NK-92 (cell line): Measurements from ENCODE around the gene POLR1A.

ENCODE experiments used
- DNase-seq: peaks from one replicate; lab custom pipeline; 2025; ENCODE audit not compliant: unreplicated experiment; lab: John Stamatoyannopoulos, UW

The POLR1A gene

GRCh38 chr2:86023366-86023712 is 82.3 kb downstream of the POLR1A start:
- no peak for DNase-seq

DNA sequence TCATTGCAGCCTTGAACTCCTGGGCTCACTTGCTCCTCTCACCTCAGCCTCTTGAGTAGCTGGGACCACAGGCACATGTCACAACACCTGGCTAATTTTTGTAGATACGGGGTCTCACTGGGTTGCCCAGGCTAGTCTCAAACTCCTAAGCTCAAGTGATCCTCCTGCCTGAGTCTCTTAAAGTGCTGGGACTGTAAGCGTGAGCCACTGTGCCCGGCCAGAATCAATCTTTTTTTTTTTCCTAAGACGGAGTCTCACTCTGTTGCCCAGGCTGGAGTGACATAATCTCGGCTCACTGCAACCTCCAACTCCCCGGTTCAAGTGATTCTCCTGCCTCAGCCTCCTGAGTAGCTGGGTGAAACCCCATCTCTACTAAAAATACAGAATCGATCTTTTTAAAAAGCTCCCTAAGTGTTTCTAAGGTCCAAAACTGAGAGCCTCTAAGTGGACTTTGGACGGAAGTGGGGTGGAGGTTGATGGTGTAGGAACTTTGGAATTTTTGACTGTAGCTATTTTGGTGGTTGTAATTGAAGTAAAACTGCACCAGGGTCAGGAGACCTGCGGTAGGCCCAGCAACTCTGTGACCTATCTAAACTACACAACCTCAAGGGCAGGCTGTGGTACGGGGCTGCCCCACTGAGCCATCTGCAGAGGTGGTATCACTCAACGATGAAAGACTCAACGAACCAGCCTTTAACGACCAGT is 82.9 kb downstream of the POLR1A start:
- DNase-seq: no peak

DNA sequence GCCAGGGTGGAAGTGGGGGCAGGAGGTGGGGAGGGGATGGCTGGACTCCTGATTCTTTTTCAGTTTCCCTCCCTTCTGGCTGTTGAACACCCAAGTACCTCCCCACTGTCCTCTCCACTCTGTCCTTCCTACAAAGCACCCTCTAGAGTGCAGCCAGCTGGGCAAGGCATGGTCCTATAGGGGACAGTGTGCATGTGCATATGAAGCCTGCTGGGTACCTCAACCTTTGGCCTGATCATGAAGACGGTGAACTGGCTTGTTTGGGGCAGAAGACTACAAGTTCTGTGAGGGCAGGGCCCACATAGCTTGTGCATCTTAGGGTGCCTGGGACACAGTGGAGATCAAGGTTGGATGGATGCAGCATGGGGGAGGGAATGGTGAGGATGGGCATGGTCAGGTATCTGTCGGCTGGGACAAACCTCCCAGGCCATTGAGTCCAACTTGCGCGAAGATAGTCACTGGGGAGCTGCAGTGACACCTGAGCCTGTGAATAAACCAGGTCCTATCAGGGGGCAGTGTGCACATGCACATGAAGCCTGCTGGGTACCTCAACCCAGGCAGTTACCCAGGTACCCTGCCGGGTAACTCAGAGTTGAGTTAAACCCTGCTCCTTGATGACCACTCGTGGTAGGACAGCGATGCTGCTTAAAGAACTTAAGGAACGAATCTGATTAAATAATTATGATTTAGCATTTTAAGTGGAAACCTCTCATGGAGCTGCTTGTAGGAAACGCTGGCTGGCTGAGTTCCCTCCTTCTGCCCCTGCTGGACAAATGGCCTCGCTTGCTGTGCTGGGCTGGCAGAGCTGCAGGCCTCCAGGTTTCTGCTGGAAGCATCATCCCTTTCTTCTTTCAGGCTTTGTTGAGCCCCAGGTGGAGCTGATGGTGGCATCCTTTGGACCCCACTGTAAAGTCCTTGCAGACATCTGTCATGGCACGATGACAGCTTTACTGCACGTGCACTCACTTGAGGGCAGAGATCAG is 84.0 kb downstream of the POLR1A start:
- no peak for DNase-seq

DNA sequence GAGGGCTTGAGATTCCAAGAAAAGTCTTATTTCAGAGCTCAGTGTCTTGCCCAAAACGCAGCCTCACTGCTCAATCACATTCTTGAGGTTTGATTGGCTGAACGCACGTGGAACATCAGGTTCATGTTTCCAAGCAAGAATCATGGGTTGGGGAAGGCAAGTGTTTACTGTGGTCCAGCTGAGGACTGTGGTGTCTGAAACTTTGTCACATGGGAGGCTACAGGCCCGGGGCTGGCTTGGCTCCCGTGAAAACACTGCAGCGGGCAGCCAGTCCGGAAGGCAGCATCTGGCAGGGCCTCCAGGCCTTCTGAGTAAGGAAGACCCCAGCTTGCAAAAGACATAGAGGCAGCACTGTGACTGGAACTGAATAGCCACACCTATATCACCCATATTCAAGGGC is 84.7 kb downstream of the POLR1A start:
- no peak for DNase-seq

DNA sequence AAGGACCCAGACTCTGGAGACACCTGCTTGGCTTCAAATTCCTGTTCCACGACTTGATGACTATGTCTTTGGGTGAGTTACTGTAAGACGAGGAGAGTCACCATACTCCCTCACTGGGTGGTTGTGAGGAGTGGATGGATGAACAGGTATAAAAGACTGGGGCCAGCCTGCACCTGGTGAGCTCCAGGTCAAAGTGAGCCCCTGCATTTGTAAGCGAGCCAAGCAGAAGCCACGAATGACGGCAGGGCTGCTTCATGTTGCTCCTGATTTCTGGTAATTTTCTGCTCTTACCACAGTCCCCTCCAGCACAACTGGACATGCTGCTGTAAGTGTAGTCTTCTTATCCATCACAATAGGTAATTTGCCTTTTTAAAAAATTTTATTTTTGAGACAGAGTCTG is 86.6 kb downstream of the POLR1A start:
- DNase-seq: no peak

- no peak for DNase-seq
These were observed 87.5 kb downstream of the POLR1A start for GRCh38 chr2:86017901-86018896.

GRCh38 chr2:86016581-86016980 is 89.1 kb downstream of the POLR1A start:
- DNase-seq: no peak

- DNase-seq: no peak
These were observed 90.0 kb downstream of the POLR1A start for GRCh38 chr2:86015699-86016098.

- no peak for DNase-seq
These were observed 90.7 kb downstream of the POLR1A start for GRCh38 chr2:86015006-86015405.

- DNase-seq: no peak
These were observed 91.2 kb downstream of the POLR1A start for GRCh38 chr2:86014493-86014892.

DNA sequence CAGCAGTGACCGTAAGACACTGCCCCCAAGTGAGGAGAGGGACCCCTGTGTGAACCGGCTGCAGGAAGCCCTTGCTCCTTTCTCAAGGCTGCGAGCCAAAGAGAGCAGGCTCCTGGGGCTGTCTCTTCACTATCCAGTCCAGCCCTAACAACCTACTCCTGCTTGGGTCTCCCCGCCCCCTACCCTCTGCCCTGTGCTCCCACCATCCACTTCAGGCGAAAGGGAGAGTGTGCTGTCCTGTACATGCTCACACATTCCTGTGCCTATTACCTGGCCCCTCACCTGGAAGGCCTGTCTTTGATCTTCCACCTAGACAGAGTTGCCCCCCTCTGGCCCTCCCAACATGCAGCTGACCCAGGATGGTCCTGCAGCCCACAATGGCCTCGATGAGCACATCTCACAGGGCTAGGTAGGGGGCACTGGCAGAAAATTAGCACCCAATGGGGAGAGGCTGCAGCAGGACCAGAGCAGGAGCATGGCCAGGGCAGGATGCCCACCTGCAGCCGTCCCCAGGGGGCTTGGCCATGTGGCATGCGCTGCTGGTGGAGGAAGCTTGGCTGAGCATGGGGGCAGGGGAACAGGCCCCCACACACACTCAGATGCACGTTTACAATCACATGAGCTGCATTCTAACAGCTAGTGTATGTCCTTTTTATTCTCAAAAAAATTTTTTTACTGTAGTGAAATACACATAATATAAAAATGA is 93.5 kb downstream of the POLR1A start:
- DNase-seq: no peak

GRCh38 chr2:86011449-86011941 is 94.2 kb downstream of the POLR1A start:
- DNase-seq: no peak

DNA sequence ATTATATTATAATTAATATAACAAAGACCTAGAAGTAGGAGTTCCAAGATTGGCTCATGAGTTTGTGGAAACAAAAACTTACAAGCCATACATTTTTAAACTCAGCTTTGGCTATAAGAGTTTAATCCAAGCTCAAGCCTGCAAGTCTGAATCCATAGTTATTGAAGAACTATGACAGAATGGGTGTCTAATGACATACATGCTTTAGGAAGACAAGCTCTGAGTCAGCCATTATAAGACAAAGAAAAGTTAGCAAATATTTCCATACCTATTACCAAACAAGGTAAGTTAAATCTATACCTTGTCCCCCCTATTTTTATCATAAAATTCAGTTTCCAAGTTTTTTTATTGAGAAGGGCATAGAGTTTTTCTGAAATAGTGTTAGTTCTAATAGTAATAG is 95.6 kb downstream of the POLR1A start:
- no peak for DNase-seq

GRCh38 chr2:86006524-86006923 is 99.2 kb downstream of the POLR1A start:
- no peak for DNase-seq

- DNase-seq: no peak
These were observed 101.7 kb downstream of the POLR1A start for GRCh38 chr2:86003967-86004366.

DNA sequence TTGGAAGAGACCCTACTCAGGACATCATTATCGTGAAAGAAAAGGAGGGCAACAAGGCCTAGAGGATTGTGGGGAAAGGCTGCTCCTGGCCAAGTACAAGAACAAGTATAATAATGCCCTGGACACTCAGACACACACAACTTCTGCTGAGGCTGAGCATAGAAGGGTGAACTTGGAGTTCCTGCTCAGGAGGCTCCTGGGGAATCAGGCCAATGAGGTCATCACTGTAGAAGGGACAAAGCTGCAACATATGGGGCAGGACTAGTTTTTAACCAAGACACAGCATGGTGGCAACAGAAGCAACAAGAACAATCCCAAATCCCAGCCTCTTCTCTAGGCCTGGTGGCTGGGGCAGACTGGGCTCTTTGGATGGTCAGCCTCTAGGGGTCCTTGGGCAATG is 102.6 kb downstream of the POLR1A start:
- no peak for DNase-seq

- no peak for DNase-seq
These were observed 103.3 kb downstream of the POLR1A start for GRCh38 chr2:86002375-86002774.

DNA sequence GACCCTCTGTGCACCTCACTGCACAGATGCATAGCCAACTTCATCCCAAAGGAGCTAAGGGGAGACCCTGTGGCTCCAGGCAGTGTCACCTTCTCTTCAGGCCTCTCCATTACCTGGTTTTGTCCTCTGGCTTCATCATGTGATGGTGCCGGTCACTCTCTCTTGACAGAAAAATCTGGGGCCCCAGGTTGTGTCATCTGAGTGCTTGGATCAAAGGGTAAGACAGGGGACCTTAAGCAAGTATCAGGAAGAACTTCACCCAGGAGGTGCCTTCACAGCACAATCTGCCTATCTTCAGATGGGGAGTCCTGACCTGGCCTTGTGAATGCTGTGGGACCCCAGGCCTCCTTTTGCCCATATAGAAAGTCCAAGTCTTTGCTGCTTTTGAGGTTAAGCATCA is 104.4 kb downstream of the POLR1A start:
- no peak for DNase-seq

- DNase-seq: no peak
These were observed 104.8 kb downstream of the POLR1A start for GRCh38 chr2:86000938-86001312.
